HG03571 (cell line): ENCODE data around the gene CEP192.
"Not testable (repeated sequence)": the region's sequence is repeated elsewhere in the genome, so short reads cannot be mapped to it uniquely, and the experiment has no call there.

Experiments
- ATAC-seq: cut with Tn5 transposase; IDR thresholded peaks from one replicate; pipeline ENCODE4 v1.9.1; 2021; ENCODE audit not compliant: unreplicated experiment

CEP192 gene

DNA sequence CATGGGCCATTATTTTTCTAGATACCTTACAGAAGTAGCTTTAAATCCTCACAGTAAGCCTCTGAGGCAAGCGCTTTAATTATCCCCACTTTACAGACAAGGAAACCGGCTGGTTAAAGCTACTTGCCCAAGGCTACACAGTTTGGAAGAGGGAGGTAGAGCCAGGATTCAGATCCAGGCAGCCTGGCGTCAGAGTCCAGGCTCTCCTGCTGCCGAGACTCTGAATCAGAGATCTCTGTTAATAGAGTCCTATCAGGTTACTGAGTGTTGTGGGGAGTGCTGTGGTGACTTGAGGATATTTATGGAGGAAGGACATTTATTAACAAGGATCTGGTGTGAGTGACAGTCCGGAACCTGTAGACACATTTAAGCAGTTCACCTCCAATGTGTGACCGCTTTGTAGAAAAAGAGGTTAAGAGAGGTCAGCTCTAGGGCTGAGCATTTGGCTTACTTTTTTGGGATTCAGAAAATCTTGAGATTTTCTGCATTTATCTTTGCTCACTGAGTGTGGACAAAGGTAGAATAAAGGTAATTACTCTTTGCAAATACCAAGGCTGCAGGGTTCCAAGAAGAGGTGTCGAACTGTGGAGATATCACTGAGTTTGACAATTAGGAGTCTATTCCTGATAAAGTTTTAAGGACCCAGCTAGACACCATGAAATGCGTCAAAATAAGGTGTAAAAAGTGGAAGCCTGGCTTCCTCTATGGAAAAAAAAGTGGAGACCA, 1.6 kb upstream of the CEP192 start:
- no peak for ATAC-seq

DNA sequence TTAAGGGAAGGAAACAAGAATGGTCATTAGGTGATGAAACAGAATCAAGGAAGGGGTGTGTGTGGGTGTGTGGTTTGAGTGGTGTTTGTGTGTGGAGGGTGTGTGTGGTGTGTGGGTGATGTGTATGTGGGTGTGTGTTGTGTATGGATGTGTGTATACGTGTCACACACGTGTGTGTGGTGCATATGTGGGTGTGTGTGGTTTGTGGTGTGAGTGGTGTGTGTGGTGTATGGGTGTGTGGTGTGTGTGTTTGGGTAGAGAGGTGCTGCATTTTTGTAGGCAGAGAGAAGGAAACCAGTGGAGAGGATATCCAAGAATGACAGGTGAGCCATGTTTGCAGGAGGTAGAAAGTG, 1.1 kb upstream of the CEP192 start:
- ATAC-seq: no peak

DNA sequence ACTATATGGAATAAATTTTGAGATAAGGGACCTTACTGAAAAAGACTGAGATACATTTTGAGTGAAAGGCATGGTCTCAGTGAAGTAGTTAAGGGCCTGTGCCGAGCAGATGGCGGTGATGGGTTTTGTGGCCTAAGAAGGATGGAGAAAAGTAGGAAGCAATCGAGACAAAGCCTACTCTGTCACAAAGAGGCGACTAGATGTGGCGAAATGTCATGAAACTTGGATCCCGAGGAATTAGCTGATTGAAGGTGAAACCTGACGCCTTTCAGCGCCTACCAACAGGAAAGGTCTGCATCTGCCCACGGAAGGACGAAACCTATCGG, 558 bp upstream of the CEP192 start:
- peak; percentile 4 for ATAC-seq

DNA sequence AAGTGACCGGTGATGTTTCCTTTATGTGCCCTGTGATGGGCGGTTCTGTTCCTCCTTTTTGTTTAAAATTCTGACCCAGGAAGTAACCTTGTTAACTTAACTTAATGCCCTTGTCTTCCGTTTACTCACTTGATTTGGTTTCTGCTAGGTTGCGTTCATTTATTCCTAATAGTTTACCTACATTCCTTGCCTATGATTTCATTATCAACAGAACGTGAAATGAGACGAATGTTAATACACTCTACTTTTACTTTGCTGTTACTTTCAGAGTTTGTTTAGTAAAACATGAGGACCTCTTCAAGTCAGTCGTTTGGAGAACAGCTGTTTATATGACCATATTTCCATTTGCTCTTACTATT, 638 bp downstream of the CEP192 start:
- ATAC-seq: no peak

DNA sequence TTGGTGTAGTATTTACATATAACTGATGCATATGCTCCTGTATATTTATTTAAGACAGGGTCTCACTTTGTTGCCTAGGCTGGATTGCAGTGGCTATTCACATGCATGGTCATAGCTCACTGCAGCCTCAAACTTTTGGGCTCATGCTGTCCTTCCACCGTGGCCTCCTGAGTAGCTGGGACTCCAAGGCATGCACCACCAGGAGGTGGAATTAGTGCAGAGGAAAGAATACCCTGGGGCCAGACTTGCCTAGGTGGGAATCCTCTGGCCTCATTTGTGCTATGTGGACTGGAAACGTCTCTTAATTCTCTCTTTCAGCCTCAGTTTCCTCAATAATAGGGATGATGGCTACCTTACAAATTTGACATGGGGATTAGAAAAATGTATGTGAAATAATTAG, 2.3 kb downstream of the CEP192 start:
- no peak for ATAC-seq

DNA sequence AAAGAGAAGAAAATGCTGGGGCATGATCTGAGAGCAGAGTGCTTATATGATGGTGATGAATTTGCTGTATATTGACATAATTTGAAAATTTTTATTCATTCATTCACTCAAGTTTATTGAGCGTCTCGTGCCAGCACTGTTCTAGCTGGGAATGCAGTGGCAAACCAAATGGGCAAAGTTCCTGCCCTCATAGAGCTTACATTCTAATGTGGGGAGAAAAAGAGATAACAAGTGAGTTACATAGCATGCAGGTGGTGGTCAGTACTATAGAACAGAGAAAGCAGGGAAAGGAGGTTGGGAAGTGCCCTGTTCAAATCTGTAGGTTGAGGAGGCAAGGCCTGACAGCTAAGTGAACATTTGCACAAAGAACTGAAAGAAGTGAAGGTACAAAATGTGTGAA, 4.3 kb downstream of the CEP192 start:
- ATAC-seq: no peak

DNA sequence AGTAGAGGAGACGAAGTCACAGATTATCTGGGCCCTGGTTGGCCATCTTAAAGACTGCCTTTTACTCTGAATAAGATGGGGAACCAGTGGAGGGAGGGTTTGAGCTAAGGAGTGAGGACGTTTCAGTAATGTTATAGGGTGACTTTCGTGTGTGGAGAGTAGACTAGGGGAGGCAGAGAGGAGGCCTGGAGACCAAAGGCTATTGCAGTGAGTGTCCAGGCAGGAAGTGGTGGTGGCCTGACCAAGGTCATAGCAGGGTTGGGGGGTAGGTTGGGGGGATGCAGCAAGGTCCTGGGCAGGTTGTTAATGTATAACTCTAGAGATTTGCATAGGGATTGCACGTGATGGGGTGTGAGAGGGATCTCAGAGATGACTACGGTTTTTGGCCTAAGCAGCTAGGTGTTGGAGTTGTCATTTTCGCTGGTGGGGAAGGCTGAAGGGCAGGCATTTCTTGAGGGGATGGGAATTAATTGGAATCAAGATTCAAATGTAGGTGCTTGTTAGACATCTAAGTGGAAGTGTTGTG, 4.9 kb downstream of the CEP192 start:
- ATAC-seq: no peak

DNA sequence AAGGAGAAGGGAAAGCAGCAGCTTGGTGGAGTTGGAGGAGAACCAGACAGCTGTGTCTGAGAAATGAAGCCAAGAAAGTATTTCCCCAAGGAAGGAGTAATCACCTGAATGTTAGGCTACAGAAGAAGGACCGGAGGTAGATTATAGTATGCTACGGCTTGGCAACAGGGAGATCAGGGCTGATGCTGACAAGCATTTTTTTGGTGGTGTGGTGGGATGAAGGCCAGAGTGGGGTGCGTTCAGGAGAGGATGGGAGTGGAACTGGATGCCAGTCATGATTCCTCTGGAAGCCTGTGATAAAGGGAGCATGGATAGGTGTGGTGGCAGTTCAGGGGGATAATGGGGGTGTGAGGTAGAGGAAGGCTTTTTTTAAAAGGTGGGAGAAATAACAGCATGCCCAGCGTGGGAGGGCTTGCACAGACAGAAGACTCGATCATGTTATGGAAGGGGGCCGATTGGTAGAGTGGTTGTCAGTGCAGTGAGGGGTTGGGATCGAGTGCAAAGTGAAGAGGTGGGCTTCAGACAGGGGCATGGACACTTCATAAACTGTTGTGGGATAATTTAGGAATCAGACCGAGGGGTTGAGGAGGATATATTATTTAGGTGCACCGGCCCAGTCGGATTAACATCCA, 5.6 kb downstream of the CEP192 start:
- no peak for ATAC-seq

DNA sequence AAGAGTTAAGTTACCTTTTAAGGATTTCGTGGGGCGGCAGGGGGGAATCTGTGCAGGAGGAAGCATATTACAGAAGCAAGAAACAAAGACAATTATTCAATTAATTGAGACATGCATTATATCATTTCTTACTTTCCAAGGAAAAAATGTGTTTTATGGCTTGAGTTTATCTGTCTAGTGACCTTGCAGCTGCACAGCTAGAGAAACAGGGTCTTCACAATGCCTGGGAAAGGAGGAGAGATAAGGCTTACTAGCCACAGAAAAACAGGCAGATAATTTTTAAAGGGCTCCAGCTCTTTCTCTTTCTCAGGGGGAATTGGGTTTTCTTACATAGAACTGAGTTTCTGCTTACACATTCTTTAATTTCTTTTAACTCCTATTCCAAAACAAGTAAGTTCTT, 6.2 kb downstream of the CEP192 start:
- not testable (repeated sequence) for ATAC-seq

DNA sequence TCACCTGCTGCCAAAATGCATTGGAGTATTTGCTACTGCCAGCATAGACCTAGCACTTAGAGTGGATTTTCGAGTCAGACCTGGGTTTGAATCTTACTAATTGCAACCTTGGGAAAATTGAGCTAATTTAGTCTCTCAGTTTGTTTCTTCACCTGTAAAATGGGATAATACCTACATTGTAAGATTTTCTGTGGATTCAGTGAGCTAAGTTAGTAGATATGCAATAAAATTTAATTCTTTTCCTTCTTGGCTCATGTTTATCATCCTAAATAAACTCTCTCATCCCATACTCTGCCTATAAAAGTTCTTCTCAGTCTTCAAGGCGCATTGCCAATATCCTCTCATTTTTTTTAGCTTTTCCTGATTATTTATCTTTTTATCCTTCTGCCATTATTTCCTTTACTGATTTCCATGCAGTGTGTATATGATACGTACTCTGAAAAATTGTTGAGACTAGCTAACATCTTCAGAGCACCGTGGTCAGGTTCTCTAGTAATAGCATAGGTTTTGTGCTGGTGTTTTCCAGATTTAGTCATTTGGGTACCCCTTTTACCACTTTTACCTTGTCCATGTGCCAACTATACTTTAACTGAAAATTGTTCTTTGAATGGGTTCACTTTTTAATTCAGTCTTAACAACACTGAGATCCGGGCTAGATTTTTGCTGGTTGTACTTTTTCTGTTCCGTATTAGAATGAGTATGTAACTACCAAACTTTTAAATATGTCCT, 7.3 kb downstream of the CEP192 start:
- peak; percentile 42 for ATAC-seq

DNA sequence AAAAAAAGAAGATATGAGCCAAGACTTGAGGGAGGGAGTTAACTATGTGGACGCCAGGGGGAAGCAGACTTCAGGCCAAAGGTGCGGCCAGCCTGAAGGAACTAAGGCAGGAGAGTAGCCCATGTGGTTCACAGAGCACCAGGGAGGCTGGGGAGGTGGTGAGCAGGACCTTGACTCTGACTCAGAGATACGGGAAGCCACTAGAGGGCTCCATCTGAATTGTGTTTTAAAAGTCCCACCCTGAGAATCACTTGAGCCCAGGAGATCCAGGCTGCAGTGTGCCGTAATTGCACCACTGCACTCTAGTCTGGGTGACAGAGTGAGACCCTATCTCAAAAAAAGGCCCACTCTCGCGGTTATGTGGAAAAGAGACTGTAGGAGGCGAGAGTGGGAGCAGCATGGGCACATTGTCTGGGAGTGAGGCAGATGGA, 12.3 kb downstream of the CEP192 start:
- no peak for ATAC-seq

DNA sequence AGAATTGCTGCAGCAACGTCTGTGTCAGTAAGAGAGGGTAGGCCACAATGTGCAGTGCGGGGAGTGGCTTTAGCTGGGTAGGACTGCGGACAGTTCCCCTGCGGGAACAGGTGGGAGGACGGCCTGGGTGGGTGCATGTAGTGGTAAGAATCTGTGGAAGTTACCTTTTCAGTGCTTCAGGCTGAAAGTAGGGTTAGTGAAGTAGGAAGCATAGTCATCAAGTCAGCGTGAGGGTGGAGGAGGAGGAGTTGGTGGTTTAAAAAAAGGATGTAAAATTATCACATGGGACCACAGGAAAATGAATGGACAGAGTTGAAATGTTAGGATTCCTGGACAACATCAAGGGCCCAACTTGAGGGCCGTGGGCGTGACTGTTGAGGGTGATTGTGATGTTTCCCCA, 13.2 kb downstream of the CEP192 start:
- no peak for ATAC-seq

DNA sequence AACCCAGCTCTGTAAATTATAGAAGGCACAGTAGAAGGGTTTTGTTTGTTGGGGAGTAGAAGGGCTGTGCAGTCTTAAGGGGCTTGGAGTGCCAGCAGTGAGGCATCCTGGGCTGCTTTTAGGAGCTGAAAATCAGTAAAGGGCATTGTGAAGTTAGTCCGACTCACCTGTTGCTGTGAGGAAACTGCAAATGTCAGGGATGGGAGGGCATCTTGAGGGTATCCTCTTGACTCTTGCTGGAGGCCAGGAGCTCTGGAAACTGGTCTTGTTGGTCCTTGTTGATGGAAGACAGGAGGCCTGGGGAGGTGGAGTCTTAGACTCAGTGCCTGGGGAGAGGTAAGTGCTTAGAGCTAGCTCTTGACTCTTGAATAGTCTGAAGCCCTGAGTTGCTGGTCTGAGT, 14.1 kb downstream of the CEP192 start:
- ATAC-seq: no peak

DNA sequence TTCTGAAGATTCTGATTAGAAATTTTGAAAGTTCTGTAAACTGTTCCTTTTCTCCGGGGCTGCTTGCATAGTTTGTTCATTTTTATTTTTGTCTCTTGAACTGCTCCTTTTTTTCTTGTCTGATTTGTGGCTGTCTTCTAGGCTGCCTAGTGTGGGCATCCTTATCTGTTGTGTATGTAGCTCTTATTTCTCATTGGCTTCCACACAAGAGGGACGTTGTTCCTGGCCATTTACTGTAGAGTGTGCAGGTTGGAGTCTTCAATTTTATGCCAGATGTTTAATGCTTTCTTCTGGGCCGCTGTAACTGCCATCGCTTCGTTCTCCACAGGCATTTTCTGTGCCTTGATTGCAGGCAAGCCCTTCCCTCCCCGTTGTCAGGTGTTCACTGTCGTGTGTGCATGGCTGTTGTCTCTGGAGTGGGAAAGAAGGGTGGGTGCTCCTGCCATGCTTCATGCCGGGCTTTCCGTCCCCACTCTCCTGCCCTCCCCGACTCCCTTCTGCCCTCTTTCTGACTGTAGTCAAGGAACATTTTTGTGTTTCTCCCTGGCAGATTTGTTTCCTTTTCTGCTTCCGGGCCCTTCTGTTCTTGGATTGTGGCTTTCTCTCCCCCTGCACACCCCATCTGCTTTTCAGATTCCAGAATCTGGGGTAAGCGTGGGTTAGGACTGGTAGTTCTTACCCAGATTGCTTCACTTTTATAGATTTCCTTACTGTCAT, 15.5 kb downstream of the CEP192 start:
- no peak for ATAC-seq

DNA sequence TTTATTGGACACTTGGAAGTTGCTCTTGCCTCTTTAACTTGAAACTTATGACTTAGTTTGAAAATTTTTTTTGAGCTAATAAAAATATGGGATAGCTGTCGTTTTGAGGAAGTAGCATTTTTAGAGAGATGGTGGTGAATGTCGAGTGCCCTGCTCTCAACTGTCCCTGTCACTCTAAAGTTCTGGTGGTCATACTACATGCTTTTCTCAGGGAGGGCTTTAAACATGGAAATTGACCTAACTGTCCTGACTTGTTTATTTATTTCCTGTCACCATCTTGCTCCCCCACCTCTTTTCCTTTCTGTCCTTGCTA, 16.0 kb downstream of the CEP192 start:
- ATAC-seq: no peak

DNA sequence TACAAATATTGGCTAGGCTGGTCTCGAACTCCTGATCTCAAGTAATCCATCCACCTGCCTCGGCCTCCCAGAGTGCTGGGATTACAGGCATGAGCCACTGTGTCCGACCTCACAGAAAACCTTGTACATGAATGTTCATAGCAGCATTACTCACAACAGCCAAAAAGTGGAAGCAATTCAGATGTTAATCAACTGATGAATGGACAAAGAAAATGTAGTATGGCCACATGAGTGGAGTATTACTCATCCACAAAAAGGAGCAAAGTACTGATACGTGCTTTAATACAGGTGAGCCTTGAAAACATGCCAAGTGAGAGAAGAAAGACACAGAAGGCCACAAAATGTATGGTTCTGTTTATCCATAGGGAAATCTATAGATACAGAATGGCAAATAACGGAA, 20.6 kb downstream of the CEP192 start:
- no peak for ATAC-seq

DNA sequence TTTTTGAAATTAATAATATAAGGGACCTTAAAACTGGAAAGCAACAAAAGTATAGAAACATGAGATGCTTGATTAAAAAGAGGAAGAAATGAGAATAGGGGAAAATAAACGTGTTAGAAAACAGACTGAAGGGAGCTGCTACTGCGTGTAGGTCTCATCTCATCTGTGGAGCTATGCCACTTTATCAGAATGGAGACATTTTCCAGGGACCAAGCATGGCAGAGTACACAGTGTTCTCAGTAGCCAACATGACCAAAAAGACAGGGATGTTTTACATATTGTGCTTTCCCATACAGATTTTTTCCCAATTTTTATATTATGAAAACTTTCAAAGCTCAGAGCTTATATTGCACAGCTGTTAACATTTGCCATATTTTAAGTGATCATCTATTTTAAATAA, 23.1 kb downstream of the CEP192 start:
- no peak for ATAC-seq

DNA sequence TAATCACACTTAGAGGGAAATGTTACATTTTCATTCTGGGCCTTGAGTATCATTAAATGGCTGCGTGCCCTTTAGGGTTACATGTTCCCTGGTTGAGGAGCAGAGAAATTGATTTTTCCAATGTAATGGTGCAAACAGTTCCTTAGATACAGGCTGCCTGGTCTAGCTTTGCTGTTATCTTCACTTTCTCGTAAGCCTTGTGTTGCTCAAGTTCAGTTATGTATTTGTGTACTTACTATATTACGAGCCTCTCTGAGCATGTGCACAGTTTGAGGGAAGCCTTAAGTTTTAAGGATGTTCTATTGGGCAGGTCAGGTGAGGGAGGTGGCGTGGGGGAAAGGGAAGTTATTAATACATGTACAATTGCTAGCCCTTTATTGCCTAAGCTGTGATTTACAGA, 23.7 kb downstream of the CEP192 start:
- no peak for ATAC-seq

DNA sequence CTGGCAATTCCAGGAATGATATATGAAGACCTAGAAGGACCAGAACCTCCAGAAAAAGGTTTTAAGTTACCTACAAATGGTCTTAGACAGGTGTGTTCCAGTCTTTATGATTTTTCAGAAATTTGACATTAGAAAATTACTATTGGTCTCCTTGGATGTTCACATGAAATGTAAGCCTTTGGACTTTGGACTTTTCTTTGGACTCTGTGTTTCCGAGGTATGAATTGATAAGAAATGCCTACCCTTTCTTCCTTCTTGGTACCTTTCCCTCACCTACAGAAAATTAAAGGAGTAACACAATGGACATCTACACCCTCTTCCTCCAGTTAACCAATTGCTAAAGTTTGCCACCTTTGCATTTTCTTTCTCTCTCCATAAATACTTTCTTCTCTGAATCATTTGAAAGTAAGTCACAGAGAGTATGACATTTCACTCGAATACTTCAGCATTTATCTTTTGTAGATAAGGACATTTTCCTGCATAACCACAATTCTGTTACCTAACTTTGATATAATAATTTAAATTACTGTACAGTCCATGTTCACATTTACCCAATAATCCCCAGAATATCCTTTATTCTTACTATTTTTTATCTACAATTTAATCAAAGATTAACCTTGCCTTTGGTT, 26.2 kb downstream of the CEP192 start:
- ATAC-seq: no peak

DNA sequence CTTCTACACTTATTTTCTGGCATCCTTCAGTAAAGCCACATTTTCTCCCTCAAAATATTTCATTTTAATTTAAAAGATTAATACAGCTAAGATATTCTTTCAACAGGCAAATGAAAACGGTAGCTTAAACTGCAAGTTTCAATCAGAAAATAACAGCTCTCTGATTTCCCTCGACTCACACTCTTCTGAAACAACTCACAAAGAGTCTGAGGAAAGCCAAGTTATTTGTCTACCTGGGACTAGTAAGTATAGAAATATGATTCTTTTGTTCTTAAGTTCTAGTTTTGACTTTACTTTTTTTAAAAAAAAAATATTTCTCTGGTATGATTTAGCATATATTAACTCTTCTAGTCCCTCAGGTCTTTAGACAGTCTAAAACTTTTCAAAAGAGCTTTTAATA, 27.2 kb downstream of the CEP192 start:
- no peak for ATAC-seq

DNA sequence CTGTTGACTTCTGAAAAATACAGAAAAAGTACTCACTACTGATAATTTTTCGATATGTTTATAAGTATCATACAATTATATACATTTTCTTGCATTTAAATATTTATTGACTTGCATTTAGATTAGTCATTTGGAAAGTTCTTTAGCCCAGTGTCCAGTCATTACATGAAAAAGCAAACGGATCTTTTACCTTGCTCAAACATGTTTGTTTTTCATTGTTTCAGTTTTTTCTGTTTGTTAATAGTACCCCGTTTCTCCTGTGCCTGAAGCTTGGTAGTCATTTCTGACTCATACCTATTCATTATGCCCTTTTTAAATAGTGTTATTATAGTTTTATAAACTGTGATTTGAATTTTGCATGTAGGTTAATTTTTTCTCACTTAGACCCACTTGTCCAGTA, 28.1 kb downstream of the CEP192 start:
- ATAC-seq: no peak
